ENCODE data around the gene HOXA9. TPM values are rescaled to one million over a fixed set of nuclear protein-coding genes. Genes with fewer than 3 reads are reported as not detected.

The HOXA9 gene
- total and polyA plus RNA-seq, 8 donors: 0.25 to 68.1 TPM; not detected in 6

DNA sequence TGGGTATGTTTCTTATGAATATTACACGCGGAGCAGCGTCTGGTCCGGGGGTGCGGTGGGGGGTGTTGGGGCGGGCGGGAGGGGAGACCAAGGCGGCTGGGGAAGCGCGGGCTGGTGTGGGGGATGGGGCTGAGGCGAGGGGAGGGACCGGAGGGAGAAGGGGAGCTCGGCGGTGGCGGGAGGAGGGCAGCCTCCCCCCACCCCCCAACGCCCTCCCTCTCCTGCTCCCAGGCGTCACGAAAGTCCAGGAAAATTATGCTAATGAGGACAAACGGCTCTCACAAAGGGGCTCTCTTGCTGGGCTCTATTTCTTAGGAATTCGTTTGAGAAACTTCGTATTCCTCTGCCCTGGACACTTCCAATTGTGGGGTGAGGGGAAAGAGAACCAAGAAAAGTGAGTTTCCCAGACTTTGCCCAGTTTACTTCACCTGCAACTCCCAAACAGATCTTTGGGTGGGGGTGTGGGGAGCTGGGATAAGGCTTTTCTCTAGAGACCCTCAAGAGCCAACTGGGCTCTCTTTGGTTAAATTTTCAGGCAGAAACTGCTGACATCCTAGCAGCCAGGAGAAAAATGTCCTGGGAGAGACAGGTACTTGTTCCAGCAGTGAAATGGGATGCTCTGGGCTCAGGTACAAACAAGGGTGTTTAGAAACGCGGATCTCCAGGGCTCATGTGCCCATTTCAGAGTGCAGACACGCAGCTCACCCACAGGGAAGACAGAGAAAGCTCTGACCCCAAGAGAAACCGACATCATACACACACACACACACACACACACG lies 51.2 kb downstream of the HOXA9 start:
- Histone ChIP-seq H3K27me3 (peaks cover 0 to 96% (median 50%) of the 10 kb centered on the region in 3 donors), H3K36me3 (no peaks in the 10 kb centered on the region), H3K27ac (peak overlapping the region; percentile 84 to 99 (median 94)), H3K4me1 (peaks cover 10 to 48% (median 31%) of the 10 kb centered on the region in 4 donors), H3K4me3 (peak overlapping the region; percentile 52 to 59 (median 54)), H3K9me3 (no peaks in the 10 kb centered on the region)
- 20 to 39% (median 25%) methylated on average over 14 to 26 of the region's 26 CpGs for WGBS, 5 donors
- intact Hi-C loops (cut with DNase I; ENCODE audit: low total_unique reads): no loop called here
- DNase-seq: peak in 1 of 2 donors; percentile 93
- TF ChIP-seq EP300 (IDR thresholded peaks at IDR 0.05): no peak
- no peak for TF ChIP-seq POLR2AphosphoS5 (IDR thresholded peaks at IDR 0.05)
- TF ChIP-seq POLR2A (IDR thresholded peaks at IDR 0.05): no peak
- TF ChIP-seq, protein P1, sequence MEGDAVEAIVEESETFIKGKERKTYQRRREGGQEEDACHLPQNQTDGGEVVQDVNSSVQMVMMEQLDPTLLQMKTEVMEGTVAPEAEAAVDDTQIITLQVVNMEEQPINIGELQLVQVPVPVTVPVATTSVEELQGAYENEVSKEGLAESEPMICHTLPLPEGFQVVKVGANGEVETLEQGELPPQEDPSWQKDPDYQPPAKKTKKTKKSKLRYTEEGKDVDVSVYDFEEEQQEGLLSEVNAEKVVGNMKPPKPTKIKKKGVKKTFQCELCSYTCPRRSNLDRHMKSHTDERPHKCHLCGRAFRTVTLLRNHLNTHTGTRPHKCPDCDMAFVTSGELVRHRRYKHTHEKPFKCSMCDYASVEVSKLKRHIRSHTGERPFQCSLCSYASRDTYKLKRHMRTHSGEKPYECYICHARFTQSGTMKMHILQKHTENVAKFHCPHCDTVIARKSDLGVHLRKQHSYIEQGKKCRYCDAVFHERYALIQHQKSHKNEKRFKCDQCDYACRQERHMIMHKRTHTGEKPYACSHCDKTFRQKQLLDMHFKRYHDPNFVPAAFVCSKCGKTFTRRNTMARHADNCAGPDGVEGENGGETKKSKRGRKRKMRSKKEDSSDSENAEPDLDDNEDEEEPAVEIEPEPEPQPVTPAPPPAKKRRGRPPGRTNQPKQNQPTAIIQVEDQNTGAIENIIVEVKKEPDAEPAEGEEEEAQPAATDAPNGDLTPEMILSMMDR (IDR thresholded peaks at IDR 0.05): no peak

DNA sequence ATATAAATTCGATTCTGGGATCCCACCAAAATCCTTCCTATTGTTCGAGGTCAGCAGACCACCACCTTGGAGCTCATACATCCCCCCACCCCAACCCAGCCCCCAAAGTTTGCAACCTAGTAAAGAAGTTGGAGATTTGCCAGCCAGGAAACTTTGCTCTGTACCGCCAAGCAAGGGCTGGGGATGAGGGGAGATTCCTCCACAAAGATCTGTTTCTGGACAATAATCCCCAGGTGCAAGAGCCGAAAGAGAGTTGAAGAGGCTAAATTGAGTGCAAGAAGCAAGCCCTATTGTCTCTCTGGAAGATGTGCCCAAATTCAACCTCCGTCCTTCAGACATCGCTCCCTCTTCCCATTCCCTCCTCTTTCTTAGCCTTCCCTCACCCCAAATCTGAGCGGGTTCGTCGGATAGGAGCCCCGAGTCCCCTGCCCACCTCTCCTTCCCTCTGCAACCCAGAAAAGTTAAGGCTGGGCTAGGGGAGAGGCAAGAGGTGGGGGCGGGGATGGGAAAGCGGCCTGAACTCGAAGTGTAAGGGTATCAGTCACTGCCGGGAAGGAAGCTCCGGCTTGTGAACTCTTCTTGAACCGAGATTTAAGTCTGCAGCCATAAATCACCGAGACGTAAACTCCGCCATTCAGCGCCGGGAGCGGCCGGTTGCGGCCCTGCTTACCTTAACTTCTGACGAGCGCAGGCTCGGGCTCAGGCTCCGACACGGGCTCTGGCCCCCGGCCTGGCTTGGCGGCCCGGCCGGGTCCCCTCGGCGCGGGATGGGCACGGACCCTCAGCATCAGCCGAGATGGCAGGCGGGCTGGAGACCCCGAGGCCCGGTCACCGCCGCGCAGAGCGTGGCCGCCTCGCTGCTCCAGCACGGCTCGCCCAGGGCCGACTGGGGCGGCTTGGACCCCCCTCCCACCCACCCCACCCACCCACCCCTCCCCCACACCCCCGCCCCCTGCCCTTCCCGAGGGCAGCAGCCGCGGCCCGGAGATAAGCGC lies 52.1 kb downstream of the HOXA9 start:
- H3K4me3 ChIP-seq: peak overlapping the region; percentile 52 to 59 (median 54)
- H3K36me3 ChIP-seq: no peaks in the 10 kb centered on the region
- WGBS, 5 donors: 16 to 28% (median 19%) methylated on average over 20 to 57 of the region's 57 CpGs
- peak; percentile 33 for TF ChIP-seq EP300 (IDR thresholded peaks at IDR 0.05)
- TF ChIP-seq POLR2A (IDR thresholded peaks at IDR 0.05): no peak
- TF ChIP-seq POLR2AphosphoS5 (IDR thresholded peaks at IDR 0.05): peak; percentile 65 to 71 (median 69)
- TF ChIP-seq, protein P1 (IDR thresholded peaks at IDR 0.05): no peak
- H3K27me3 ChIP-seq: peaks cover 0 to 96% (median 50%) of the 10 kb centered on the region in 3 donors
- H3K27ac ChIP-seq: peak overlapping the region; percentile 84 to 99 (median 94)
- intact Hi-C loops (cut with DNase I; ENCODE audit: low total_unique reads): no loop called here
- DNase-seq: peak in 1 of 2 donors; percentile 94
- H3K4me1 ChIP-seq: peaks cover 10 to 45% (median 27%) of the 10 kb centered on the region in 4 donors
- no peaks in the 10 kb centered on the region for H3K9me3 ChIP-seq

Small RNA genes lying within 50 kb of the gene (small RNA-seq; reads per million reads assigned to genes)
- 0 reads per million in 4 donors for gene AC004080.5
- gene RF02140: 0 reads per million in 4 donors
- gene RF02141: 0 reads per million in 4 donors

Other genes starting within 250 kb of the HOXA9 start
- gene HOXA1, start 69.5 kb downstream of the HOXA9 start, total RNA-seq: under 1 TPM in 1 of 5 donors, not detected in 4; 0.55 TPM
- gene HOXA1, start 69.5 kb downstream of the HOXA9 start, polyA plus RNA-seq: 1 to 10 TPM in 1 of 3 donors, under 1 TPM in 1, not detected in 1; 0.31 to 1.1 TPM
- gene HOXA2, start 62.9 kb downstream of the HOXA9 start, total RNA-seq: 1 to 10 TPM in 3 of 5 donors, under 1 TPM in 1, not detected in 1; 0.89 to 2.3 (median 1.1) TPM
- gene HOXA2, start 62.9 kb downstream of the HOXA9 start, polyA plus RNA-seq: 1 to 10 TPM; 1.1 to 3.7 (median 1.2) TPM
- 1 to 10 TPM in 3 of 5 donors, under 1 TPM in 2; 0.55 to 5.8 (median 2.2) TPM for gene HOXA4, start 34.8 kb downstream of the HOXA9 start, total RNA-seq
- 10 to 100 TPM in 1 of 3 donors, 1 to 10 TPM in 2; 4.4 to 17.0 (median 5.9) TPM for gene HOXA4, start 34.8 kb downstream of the HOXA9 start, polyA plus RNA-seq
- 10 to 100 TPM in 3 of 5 donors, 1 to 10 TPM in 2; 2.9 to 53.1 (median 18.2) TPM for gene HOXA5, start 21.9 kb downstream of the HOXA9 start, total RNA-seq
- 10 to 100 TPM in 1 of 3 donors, 1 to 10 TPM in 2; 7.5 to 12.8 (median 7.8) TPM for gene HOXA5, start 21.9 kb downstream of the HOXA9 start, polyA plus RNA-seq
- gene HOXA6, start 17.8 kb downstream of the HOXA9 start, total RNA-seq: 10 to 100 TPM in 1 of 5 donors, 1 to 10 TPM in 1, not detected in 3; 3.7 to 12.7 TPM
- under 1 TPM in 1 of 3 donors, not detected in 2; 0.81 TPM for gene HOXA6, start 17.8 kb downstream of the HOXA9 start, polyA plus RNA-seq
- gene HOXA3, start 13.0 kb downstream of the HOXA9 start, total RNA-seq: 10 to 100 TPM in 1 of 5 donors, 1 to 10 TPM in 2, under 1 TPM in 2; 0.87 to 42.6 (median 5.2) TPM
- gene HOXA3, start 13.0 kb downstream of the HOXA9 start, polyA plus RNA-seq: 1 to 10 TPM; 2.8 to 5.2 (median 4.8) TPM
- gene HOXA7, start 8.9 kb downstream of the HOXA9 start, total RNA-seq: 10 to 100 TPM in 1 of 5 donors, 1 to 10 TPM in 3, not detected in 1; 1.1 to 34.8 (median 3.3) TPM
- 1 to 10 TPM in 1 of 3 donors, under 1 TPM in 2; 0.98 to 7.9 (median 1.00) TPM for gene HOXA7, start 8.9 kb downstream of the HOXA9 start, polyA plus RNA-seq
- gene HOXA10, start 8.8 kb upstream of the HOXA9 start, total RNA-seq: 100 to 1,000 TPM in 1 of 5 donors, under 1 TPM in 1, not detected in 3; 0.92 to 337 TPM
- under 1 TPM in 1 of 3 donors, not detected in 2; 0.18 TPM for gene HOXA10, start 8.8 kb upstream of the HOXA9 start, polyA plus RNA-seq
- gene HOXA11, start 19.7 kb upstream of the HOXA9 start, total RNA-seq: 1 to 10 TPM in 1 of 5 donors, not detected in 4; 5.2 TPM
- gene HOXA11, start 19.7 kb upstream of the HOXA9 start, polyA plus RNA-seq: not detected
- gene HOXA13, start 34.6 kb upstream of the HOXA9 start, total RNA-seq: 10 to 100 TPM in 1 of 5 donors, not detected in 4; 29.0 TPM
- gene HOXA13, start 34.6 kb upstream of the HOXA9 start, polyA plus RNA-seq: not detected
- gene EVX1, start 77.3 kb upstream of the HOXA9 start, total RNA-seq: not detected
- gene EVX1, start 77.3 kb upstream of the HOXA9 start, polyA plus RNA-seq: not detected

All from stomach (tissue), 9 donors.